Caki2 (cell line): Measurements from ENCODE around the gene GIMAP8. TPM values are rescaled to one million over a fixed set of nuclear protein-coding genes. Genes with fewer than 3 reads are reported as not detected.
"Not testable (repeated sequence)": the region's sequence is repeated elsewhere in the genome, so short reads cannot be mapped to it uniquely, and the experiment has no call there.

ENCODE experiments used
- DNase-seq: peaks from one replicate; pipeline ENCODE4 v3.0.0-alpha.2; 2015; ENCODE audit warnings: low read depth
- in situ Hi-C: cut with HindIII; loops from 2 replicates; pipeline ENCODE4 v1.10.0; 2016; ENCODE audit warnings: low sequenced_read_pairs, low pct_unique_long_range_greater_than_20kb, mixed read lengths
- total RNA-seq: library from RNA; depleted of rRNA; stranded (reverse); fragments of >200 nt; shearing (Covaris generic); gene quantifications from 2 replicates; pipeline ENCODE4 v1.2.3, GENCODE V29; 2014; ENCODE audit warnings: low replicate concordance

Gene GIMAP8
- total RNA-seq, 1 experiment from 2014 or later: not detected

DNA sequence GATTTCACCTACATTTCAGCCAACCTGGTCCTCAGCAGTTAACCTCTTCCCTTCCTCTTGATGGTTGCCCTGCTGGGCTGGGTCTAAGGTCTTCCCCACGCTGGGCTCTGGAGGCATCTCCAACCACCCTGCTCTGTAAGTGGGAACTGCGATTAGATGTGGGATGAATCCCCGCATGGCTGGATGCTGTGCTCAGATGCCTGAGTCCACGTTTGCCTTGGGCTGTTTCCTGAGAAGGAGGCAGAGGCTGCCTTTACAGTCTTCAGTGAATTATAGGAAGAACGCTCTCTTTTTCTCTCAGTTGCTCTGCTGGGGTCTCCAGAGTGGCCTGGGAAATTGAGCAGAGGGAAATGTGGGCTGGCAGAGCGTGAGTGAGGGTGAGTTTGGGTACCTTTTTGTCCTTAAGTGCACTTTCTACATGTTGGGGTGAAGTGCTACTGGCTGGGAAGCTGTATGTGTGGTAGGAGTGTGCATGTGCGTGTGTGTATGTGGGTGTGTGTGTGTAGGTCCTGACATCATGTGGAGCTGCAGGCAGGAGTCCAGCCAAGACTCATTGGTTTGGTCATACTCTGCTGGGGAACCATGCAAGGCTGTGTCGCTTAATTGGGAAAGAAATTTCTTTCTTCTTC is 1.5 kb downstream of the GIMAP8 start:
- no peak for DNase-seq
- in situ Hi-C loops: no loop called here

- in situ Hi-C loops: no loop called here
These were observed 2.8 kb downstream of the GIMAP8 start for GRCh38 chr7:150453181-150453580.

GRCh38 chr7:150453892-150454291 is 3.5 kb downstream of the GIMAP8 start:
- DNase-seq: no peak
- in situ Hi-C loops: no loop called here

More at GRCh38 chr7:150453181-150453580, 2.8 kb downstream of the GIMAP8 start:
- DNase-seq: no peak

- DNase-seq, in situ Hi-C loops: not testable (repeated sequence)
These were observed 6.6 kb downstream of the GIMAP8 start for GRCh38 chr7:150457064-150457463.

DNA sequence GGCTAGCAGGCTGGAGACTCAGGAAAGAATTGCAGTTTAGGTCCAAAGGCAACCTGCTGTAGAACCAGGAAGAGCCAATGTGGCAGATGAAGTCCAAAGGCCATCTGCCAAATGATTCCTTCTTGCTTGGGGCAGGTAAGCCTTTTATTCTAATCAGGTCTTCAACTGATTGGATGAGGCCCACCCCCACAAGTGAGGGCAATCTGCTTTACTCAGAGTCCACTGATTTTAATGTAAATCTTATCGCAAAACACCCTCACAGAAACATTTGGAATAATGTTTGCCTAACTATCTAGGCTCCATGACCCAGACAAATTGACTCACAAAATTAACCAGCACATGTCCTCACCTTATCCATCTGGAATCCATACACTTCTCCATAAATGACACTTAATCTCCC is 7.8 kb downstream of the GIMAP8 start:
- no peak for DNase-seq
- in situ Hi-C loops: no loop called here

DNA sequence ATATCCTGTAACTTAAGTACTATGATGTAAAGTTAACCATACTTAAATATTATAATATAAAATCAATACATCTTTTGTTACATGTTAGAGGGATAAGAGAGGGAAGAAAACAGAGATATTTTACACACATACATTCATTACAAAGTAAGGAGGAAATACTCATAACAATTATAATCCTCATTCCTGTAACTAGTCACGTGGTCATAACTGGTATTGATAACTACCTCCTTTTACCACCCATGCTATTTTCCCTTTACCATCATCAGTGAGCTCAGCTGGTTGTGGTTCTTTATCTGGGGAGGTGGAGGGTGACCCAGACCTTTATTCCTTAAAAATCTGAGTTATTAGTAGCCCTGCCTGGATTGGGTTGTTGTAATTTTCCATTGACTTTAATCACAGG is 8.3 kb downstream of the GIMAP8 start:
- in situ Hi-C loops: no loop called here
- no peak for DNase-seq

DNA sequence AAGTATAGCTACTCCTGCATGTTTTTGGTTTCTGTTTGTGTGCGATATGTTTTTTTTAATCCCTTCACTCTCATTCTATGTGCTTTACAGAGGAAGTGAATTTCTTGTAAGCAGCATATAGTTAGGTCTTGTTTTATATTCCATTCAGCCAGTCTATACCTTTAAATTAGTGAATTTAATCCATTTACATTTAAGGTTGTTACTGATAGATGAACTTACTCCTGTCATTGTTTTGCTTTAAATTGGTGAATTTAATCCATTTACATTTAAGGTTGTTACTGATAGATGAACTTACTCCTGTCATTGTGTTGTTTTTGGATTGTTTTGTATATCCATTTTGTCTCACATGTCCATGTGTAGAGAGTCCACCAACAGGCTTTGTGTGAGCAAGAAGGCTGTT is 11.1 kb downstream of the GIMAP8 start:
- no peak for DNase-seq
- in situ Hi-C loops: no loop called here

DNA sequence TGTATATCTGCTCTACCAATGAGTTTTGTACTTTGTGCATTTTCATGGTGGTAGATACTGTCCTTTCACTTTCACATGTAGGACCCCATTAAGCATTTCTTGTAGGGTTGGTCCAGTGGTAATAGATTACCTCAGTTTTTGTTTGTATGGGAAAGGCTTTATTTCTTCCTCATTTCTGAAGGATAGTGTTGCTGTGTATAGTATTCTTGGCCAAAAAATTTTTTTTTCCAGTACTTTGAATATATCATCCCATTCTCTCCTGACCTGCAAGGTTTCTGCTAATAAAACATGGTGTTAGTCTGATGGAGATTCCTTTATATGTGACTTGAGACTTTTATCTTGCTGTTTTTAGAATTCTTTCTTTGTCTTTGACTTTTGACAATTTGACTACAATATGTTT is 12.0 kb downstream of the GIMAP8 start:
- in situ Hi-C loops: no loop called here
- DNase-seq: no peak

DNA sequence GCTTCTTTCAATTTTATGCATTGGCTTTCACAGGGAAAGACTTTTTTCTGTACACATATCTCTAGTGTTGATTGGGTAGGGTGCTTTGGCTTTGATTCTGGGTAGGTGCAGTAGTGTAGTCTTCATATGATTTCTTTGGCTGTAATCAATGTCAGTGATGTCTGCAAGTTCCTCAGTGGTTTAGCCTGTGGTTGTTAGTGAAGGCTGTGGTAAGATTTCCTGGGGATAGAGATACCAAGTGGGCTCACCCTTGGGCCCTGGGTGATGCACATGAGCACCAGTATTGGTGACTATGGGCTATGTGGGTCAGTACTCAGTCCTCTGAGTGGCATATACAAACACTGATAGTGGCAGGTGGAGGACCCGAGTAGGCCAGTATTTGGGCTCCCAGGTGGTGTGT is 13.0 kb downstream of the GIMAP8 start:
- no peak for DNase-seq
- in situ Hi-C loops: no loop called here

DNA sequence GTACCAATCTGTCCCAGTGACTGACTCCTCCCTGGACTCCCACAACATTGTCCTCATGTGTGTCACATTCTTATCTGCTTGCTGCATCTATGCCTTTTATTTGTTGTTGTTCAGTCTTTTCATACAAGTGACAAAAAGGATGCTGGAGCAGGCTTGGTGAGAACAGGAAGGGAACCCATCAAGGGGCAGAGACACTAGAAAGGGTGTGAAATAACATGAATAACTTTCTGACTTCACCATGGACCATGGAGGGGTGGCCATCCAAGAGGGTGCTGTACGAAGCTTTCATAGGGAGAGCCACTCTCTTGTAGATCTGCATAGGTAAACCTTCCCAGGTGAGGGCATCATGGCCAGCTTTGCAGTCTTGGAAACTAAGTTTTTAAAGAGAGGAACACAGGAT is 14.5 kb downstream of the GIMAP8 start:
- no peak for DNase-seq
- in situ Hi-C loops: no loop called here

DNA sequence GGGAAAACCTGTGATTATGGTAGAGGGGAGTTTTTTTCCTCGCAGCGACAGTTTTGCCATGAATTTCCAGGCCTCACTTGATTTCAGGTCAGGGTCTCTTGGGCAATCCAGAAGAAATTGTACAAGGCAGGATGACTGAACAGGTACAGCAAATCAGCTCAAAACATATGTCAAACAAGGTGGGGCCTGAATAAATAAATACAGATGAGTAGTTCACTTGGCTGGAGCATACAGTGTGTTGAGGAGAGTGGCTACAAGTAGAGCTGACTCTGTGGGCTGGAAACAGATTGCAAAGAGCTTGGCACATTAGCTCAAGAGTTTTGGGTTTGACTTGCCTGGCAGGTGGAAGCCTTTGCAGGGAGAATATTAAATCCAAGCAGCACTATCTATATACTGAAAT is 15.0 kb downstream of the GIMAP8 start:
- in situ Hi-C loops: no loop called here
- DNase-seq: no peak

DNA sequence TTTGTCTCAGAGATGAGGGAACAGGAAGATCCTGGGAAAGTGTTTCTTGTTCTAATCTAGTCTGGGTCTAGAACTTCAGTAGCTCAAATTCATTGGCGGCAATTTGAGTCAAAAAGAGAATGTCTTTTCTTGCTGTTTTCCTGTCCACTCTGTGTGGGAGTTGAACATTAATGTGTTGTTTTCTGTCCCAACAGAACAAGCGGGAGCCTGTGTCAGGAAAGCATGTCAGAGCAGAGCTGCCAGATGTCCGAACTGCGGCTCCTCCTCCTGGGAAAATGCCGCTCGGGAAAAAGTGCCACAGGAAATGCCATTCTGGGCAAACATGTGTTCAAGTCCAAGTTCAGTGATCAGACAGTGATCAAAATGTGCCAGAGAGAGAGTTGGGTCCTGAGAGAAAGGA is 16.0 kb downstream of the GIMAP8 start:
- in situ Hi-C loops: no loop called here
- DNase-seq: no peak

- DNase-seq: no peak
- in situ Hi-C loops: no loop called here
These were observed 17.8 kb downstream of the GIMAP8 start for GRCh38 chr7:150468241-150468640.

DNA sequence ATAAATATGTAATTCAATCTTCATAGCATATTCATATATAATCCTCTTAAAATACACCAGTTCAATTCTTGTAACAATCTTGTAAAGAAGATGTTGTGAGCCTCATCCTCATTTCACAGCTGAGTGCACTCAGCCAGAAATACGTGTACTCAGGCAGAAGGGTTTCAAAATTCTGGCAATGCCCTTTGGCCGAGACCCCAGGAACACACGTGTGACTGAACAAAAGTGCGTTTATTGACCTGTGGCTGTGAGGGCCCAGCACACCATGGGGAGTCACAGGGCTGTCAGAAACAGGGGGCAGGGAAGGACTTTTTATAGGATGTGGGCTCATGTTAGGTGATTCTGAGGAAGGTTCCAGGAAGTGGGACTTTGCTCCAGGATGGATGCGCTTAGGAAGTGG is 21.5 kb downstream of the GIMAP8 start:
- in situ Hi-C loops: no loop called here
- no peak for DNase-seq

DNA sequence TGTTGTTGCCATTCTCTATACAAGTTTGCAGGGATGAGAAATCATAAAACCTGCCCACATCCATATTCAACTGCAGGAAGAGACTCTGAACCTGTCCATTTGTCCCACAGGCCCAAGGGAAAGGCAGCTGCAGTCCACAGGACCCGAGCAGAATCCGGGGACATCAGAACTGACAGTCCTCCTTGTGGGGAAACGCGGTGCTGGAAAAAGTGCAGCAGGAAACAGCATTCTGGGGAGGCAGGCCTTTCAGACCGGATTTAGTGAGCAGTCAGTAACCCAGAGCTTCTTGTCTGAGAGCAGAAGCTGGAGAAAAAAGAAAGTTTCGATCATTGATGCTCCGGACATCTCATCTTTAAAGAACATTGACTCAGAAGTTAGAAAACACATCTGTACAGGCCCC is 23.5 kb downstream of the GIMAP8 start:
- no peak for DNase-seq
- in situ Hi-C loops: no loop called here

GRCh38 chr7:150476285-150476684 is 25.9 kb downstream of the GIMAP8 start:
- no peak for DNase-seq
- in situ Hi-C loops: no loop called here

GRCh38 chr7:150476819-150477631 is 26.6 kb downstream of the GIMAP8 start:
- no peak for DNase-seq

GRCh38 chr7:150479023-150479716 is 28.7 kb downstream of the GIMAP8 start:
- in situ Hi-C loops: no loop called here
- DNase-seq: no peak

More at GRCh38 chr7:150476819-150477631, 26.6 kb downstream of the GIMAP8 start:
- in situ Hi-C loops: no loop called here

- no peak for DNase-seq
- in situ Hi-C loops: no loop called here
These were observed 30.9 kb downstream of the GIMAP8 start for GRCh38 chr7:150481186-150481920.
